Tibial nerve (tissue), 4 donors: ENCODE measurements around the gene CUEDC1.

Source experiments
- EP300 ChIP-seq, 2 donors: sonication (generic); formaldehyde crosslinking; IDR thresholded peaks; one replicate each; pipeline ENCODE4 v1.6.1; 2017; ENCODE audit warnings: antibody characterized with exemption in 2 of 2, mild to moderate bottlenecking in 1 of 2
- POLR2A ChIP-seq, 2 donors: fragments of 450-650 bp; IDR thresholded peaks; one replicate each; pipeline ENCODE4 v1.6.1; 2017; ENCODE audit warnings: antibody characterized with exemption in 2 of 2, mild to moderate bottlenecking in 2 of 2, moderate library complexity in 2 of 2
- TF ChIP-seq, protein P1 (sequence below), 5 experiments: fragments of 200-600 bp in 3 of 5; fragments of 450-650 bp in 2 of 5; sonication (generic) in 3 of 5; IDR thresholded peaks; one replicate each; pipeline ENCODE4 v1.5.1; 2016 to 2019; ENCODE audit warnings: antibody characterized with exemption in 5 of 5, mild to moderate bottlenecking in 3 of 5, moderate library complexity in 2 of 5

DNA sequence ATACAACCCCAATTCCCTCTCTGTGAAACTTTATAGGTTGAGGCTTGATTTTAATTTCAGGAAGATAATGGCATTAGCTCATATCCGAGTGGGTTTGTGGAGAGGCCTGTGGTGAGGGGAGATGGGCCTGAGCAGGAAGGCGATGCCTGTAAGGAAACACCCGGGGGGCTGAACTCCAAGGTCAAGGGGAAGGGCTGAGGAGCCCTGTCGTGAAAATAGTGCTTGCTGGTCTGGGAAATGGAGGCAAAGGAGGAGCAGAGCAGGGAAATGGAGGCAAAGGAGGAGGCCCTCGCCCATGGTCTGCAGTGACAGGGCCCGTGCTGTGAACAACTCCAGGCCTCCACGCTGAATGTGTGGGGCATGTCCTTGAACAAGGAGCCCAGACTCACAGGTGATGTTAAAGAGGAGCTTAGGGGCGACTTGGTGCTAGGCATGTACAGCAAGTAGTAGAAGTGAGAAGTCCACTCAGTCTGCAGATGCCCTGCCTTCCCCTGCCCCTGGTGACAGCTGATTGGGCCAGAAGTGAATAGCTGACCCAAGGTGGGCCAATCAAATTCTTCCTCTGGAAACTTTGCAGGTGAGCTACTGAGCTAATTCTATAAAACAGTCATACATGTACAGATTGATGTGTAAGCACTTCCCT is 143.5 kb downstream of the CUEDC1 start:
- TF ChIP-seq, protein P1, sequence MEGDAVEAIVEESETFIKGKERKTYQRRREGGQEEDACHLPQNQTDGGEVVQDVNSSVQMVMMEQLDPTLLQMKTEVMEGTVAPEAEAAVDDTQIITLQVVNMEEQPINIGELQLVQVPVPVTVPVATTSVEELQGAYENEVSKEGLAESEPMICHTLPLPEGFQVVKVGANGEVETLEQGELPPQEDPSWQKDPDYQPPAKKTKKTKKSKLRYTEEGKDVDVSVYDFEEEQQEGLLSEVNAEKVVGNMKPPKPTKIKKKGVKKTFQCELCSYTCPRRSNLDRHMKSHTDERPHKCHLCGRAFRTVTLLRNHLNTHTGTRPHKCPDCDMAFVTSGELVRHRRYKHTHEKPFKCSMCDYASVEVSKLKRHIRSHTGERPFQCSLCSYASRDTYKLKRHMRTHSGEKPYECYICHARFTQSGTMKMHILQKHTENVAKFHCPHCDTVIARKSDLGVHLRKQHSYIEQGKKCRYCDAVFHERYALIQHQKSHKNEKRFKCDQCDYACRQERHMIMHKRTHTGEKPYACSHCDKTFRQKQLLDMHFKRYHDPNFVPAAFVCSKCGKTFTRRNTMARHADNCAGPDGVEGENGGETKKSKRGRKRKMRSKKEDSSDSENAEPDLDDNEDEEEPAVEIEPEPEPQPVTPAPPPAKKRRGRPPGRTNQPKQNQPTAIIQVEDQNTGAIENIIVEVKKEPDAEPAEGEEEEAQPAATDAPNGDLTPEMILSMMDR (IDR thresholded peaks at IDR 0.05) = no peak
- no peak for TF ChIP-seq POLR2A (IDR thresholded peaks at IDR 0.05)
- no peak for TF ChIP-seq EP300 (IDR thresholded peaks at IDR 0.05)
